ENCODE measurements around the gene BCL6B.

The BCL6B gene

DNA sequence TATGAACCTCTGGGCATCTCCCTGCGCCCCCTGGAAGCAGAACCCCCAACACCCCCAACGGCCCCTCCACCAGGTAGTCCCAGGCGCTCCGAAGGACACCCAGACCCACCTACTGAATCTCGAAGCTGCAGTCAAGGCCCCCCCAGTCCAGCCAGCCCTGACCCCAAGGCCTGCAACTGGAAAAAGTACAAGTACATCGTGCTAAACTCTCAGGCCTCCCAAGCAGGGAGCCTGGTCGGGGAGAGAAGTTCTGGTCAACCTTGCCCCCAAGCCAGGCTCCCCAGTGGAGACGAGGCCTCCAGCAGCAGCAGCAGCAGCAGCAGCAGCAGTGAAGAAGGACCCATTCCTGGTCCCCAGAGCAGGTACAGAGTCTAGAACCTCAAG, 1.5 kb downstream of the BCL6B start:
- ChIA-PET CTCF (interaction anchor here (1.5 to 8.5 kb wide), 4 partner anchors 9 to 113 kb away, joined by 5 to 145 read pairs (median 8); a partner anchor contains a TSS), POLR2A (no interaction called here)
- H3K4me3 ChIP-seq (ENCODE audit: low read depth, low read length), result no peak overlapping the region
- DNase-seq (ENCODE audit: low read depth, low spot score), result no peak
- TF ChIP-seq, protein P1, sequence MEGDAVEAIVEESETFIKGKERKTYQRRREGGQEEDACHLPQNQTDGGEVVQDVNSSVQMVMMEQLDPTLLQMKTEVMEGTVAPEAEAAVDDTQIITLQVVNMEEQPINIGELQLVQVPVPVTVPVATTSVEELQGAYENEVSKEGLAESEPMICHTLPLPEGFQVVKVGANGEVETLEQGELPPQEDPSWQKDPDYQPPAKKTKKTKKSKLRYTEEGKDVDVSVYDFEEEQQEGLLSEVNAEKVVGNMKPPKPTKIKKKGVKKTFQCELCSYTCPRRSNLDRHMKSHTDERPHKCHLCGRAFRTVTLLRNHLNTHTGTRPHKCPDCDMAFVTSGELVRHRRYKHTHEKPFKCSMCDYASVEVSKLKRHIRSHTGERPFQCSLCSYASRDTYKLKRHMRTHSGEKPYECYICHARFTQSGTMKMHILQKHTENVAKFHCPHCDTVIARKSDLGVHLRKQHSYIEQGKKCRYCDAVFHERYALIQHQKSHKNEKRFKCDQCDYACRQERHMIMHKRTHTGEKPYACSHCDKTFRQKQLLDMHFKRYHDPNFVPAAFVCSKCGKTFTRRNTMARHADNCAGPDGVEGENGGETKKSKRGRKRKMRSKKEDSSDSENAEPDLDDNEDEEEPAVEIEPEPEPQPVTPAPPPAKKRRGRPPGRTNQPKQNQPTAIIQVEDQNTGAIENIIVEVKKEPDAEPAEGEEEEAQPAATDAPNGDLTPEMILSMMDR (IDR thresholded peaks at IDR 0.05; ENCODE audit: insufficient read depth, low read length, missing control alignments), result no peak

DNA sequence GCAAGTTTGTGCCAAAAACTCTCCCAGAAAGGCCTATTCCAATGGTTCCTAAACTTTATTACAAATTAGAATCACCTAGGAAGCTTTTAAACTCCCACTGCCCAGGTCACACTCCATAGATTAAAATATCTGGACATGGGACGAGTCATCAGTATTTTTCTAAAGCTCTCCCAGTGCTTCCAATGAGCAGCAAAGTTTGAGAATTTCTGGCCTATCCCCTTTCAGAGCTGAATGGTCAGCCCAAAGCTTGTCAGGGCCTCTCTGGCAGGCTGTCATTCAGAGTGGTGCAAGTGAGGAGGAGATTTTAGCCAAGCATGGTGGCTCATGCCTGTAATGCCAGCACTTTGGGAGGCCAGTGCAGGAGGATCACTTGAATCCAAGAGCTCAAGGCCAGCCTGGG, 2.4 kb downstream of the BCL6B start:
- DNase-seq (ENCODE audit: low read depth, low spot score), result no peak
- POLR2A ChIA-PET, result interaction anchor here (1.2 to 1.3 kb wide), 2 partner anchors 9 to 10 kb away, joined by 4 read pairs; partner anchors contain the start of gene SLC16A13
- TF ChIP-seq, protein P1 (IDR thresholded peaks at IDR 0.05; ENCODE audit: insufficient read depth, low read length, missing control alignments), result no peak
- no peak overlapping the region for H3K4me3 ChIP-seq (ENCODE audit: low read depth, low read length)
- CTCF ChIA-PET, result interaction anchor here (1.0 to 8.5 kb wide), 6 partner anchors 10 to 114 kb away, joined by 3 to 145 read pairs (median 5); partner anchors contain the start of gene SLC16A13

DNA sequence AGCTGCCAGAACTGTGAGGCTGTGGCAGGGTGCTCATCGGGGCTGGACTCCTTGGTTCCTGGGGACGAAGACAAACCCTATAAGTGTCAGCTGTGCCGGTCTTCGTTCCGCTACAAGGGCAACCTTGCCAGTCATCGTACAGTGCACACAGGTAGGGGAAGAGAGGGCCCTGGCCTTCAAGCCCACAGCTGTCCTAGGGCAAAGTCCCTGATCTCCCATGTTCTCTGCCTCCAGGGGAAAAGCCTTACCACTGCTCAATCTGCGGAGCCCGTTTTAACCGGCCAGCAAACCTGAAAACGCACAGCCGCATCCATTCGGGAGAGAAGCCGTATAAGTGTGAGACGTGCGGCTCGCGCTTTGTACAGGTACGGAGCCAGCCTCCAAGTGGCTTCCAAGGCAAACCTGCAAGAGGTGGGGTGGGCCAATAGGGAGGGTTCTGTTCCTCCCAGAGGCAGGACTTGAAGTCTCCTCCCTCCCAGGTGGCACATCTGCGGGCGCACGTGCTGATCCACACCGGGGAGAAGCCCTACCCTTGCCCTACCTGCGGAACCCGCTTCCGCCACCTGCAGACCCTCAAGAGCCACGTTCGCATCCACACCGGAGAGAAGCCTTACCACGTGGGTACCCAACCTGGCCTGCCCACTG, 3.7 kb downstream of the BCL6B start:
- POLR2A ChIA-PET, result interaction anchor here (1.2 kb wide), 1 partner anchor 11 kb away, joined by 4 read pairs; no protein-coding TSS in a partner anchor
- DNase-seq (ENCODE audit: low read depth, low spot score), result no peak
- CTCF ChIA-PET, result interaction anchor here (1.0 to 1.5 kb wide), 3 partner anchors 20 to 110 kb away, joined by 3 read pairs; no protein-coding TSS in a partner anchor
- H3K4me3 ChIP-seq (ENCODE audit: low read depth, low read length), result no peak overlapping the region
- TF ChIP-seq, protein P1 (IDR thresholded peaks at IDR 0.05; ENCODE audit: insufficient read depth, low read length, missing control alignments), result no peak

DNA sequence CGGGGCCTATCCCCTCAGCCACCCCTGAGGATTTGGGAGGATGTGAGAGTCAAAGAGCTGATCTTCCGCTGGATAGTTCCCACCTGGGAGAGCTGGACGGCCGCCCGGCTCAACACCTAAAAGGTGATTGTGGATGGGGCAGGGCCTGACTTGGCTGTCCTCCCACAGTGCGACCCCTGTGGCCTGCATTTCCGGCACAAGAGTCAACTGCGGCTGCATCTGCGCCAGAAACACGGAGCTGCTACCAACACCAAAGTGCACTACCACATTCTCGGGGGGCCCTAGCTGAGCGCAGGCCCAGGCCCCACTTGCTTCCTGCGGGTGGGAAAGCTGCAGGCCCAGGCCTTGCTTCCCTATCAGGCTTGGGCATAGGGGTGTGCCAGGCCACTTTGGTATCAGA, 4.5 kb downstream of the BCL6B start:
- POLR2A ChIA-PET, result no interaction called here
- CTCF ChIA-PET, result interaction anchor here (1.1 to 1.5 kb wide), 3 partner anchors 19 to 113 kb away, joined by 3 to 4 read pairs (median 3); no protein-coding TSS in a partner anchor

DNA sequence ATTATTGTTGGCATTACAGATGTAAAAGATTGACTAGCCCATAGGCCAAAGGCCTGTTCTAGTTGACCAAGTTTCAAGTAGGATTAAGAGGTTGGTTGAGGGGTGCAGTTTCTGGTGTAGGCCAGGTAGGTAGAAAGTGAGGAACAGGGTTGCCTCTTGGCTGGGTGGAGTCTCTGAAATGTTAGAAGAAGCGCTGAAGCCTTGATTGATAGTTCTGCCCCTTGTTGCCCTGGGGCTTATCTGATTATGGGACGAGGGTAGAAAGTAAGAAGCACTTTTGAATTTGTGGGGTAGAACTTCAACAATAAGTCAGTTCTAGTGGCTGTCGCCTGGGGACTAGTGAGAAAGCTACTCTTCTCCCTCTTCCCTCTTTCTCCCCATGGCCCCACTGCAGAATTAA, 6.2 kb downstream of the BCL6B start:
- CTCF ChIA-PET, result interaction anchor here (1.3 to 1.7 kb wide), 2 partner anchors 7 to 16 kb away, joined by 4 to 7 read pairs; no protein-coding TSS in a partner anchor
- no peak for DNase-seq (ENCODE audit: low read depth, low spot score)
- TF ChIP-seq, protein P1 (IDR thresholded peaks at IDR 0.05; ENCODE audit: insufficient read depth, low read length, missing control alignments), result no peak
- POLR2A ChIA-PET, result no interaction called here
- no peak overlapping the region for H3K4me3 ChIP-seq (ENCODE audit: low read depth, low read length)

More for the DNA sequence above, 4.5 kb downstream of the BCL6B start:
- TF ChIP-seq, protein P1 (IDR thresholded peaks at IDR 0.05; ENCODE audit: insufficient read depth, low read length, missing control alignments), result no peak
- DNase-seq (ENCODE audit: low read depth, low spot score), result no peak
- H3K4me3 ChIP-seq (ENCODE audit: low read depth, low read length), result no peak overlapping the region

DNA sequence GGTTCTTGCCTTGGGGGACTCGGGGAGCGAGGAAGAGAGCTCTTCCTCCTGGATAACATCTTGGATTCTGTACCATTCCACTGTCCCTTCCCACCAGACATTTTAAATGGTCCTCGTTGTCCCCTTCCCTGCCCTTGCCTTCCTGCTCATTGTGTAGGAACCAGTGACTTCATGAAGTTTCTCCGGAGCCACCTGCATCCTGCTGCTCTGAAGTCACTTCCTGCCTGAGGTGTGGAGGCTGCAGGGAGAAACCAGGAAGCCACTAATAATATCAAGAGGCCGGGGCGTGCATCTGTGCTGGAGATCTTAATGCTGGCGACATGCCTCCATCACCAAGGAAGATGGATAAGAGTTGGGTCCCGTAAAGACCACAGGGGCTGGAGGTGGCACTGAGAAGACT, 6.8 kb downstream of the BCL6B start:
- TF ChIP-seq, protein P1 (IDR thresholded peaks at IDR 0.05; ENCODE audit: insufficient read depth, low read length, missing control alignments), result no peak
- ChIA-PET POLR2A (no interaction called here), CTCF (interaction anchor here (1.3 to 1.7 kb wide), 2 partner anchors 8 to 16 kb away, joined by 4 to 7 read pairs; no protein-coding TSS in a partner anchor)
- no peak for DNase-seq (ENCODE audit: low read depth, low spot score)
- no peak overlapping the region for H3K4me3 ChIP-seq (ENCODE audit: low read depth, low read length)

All from AG04449 (cell line).